DMS153 treated with DMSO at 0.1 percent for 48 hours (cell line): ENCODE data around the gene BNC2.

Experiments
- DNase-seq: peaks from one replicate; lab custom pipeline; 2025; ENCODE audit not compliant: unreplicated experiment; lab: John Stamatoyannopoulos, UW

The BNC2 gene

GRCh38 chr9:16639644-16640043, 230.8 kb downstream of the BNC2 start:
- DNase-seq: no peak

GRCh38 chr9:16637911-16638310, 232.6 kb downstream of the BNC2 start:
- no peak for DNase-seq

- DNase-seq: no peak
Observed at GRCh38 chr9:16637218-16637617, 233.3 kb downstream of the BNC2 start.

- DNase-seq: no peak
Observed at GRCh38 chr9:16633794-16634193, 236.7 kb downstream of the BNC2 start.

GRCh38 chr9:16628413-16628812, 242.1 kb downstream of the BNC2 start:
- DNase-seq: no peak

- no peak for DNase-seq
Observed at GRCh38 chr9:16627967-16628366, 242.5 kb downstream of the BNC2 start.

GRCh38 chr9:16627521-16627920, 242.9 kb downstream of the BNC2 start:
- DNase-seq: no peak

GRCh38 chr9:16626577-16627130, 243.8 kb downstream of the BNC2 start:
- peak; percentile 72 for DNase-seq

GRCh38 chr9:16625811-16626210, 244.7 kb downstream of the BNC2 start:
- DNase-seq: no peak

GRCh38 chr9:16625161-16625631, 245.3 kb downstream of the BNC2 start:
- DNase-seq: no peak

- no peak for DNase-seq
Observed at GRCh38 chr9:16624744-16625117, 245.7 kb downstream of the BNC2 start.

GRCh38 chr9:16623989-16624743, 246.3 kb downstream of the BNC2 start:
- DNase-seq: no peak

- no peak for DNase-seq
Observed at GRCh38 chr9:16622541-16622940, 247.9 kb downstream of the BNC2 start.

GRCh38 chr9:16619914-16620520, 250.5 kb downstream of the BNC2 start:
- DNase-seq: no peak

- no peak for DNase-seq
Observed at GRCh38 chr9:16619402-16619801, 251.1 kb downstream of the BNC2 start.

GRCh38 chr9:16618524-16618923, 251.9 kb downstream of the BNC2 start:
- no peak for DNase-seq

- no peak for DNase-seq
Observed at GRCh38 chr9:16616686-16617085, 253.8 kb downstream of the BNC2 start.

- no peak for DNase-seq
Observed at GRCh38 chr9:16615451-16615850, 255.0 kb downstream of the BNC2 start.

- no peak for DNase-seq
Observed at GRCh38 chr9:16613605-16614004, 256.9 kb downstream of the BNC2 start.

- DNase-seq: no peak
Observed at GRCh38 chr9:16613051-16613450, 257.4 kb downstream of the BNC2 start.

GRCh38 chr9:16612627-16613026, 257.8 kb downstream of the BNC2 start:
- no peak for DNase-seq

GRCh38 chr9:16611983-16612382, 258.5 kb downstream of the BNC2 start:
- DNase-seq: no peak
